Measurements from ENCODE around the gene ZNF536. TPM values are rescaled to one million over a fixed set of nuclear protein-coding genes. Genes with fewer than 3 reads are reported as not detected.

ZNF536 gene
- total RNA-seq, 4 donors from 2014 or later: 30.8 to 48.7 (median 40.8) TPM

DNA sequence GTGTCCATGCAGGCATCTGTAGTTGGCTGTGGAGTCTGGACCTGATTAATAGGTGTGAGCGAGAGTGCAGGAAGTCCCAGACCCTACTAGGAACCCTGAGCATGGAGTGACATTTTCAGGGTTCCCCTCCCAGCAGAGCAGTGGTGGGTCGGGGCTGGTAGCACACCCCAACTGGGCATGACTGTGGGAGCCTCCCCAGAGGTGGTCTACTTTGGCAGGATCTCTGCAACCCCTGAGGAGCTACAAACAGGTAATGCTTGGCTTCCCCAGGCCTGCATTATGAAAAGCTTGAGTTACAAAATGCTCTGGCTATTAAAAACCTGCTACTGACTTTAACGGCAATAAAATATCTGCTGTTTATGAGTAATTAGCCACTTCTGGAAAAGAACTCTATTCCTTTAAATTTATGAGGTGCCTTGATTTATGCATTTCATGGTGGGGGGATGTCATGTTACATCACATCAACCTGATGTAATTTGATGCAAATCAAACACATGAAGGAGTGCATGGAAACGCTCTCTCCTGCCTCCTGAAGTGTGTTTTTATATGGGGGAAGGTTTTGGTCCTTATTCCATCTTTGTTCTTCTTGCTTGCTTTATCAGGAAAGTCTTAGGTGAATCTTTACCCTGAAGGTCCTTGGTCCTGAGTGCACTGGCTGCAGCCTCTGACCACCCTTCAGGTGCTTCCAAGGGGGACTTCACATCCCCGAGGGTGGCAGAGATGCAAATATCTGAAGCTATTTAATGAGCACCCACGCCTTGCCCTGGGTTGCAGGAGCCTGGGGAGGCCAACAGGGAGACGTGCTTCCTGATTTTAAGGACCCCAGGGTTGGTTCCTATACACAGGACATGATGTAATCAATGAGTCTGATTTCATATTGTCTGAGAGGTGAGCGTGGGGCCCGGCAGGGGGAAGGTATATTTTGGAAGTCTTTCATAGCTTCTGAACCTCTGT is 54.0 kb downstream of the ZNF536 start:
- TF ChIP-seq POLR2A (IDR thresholded peaks at IDR 0.05) (no peak), EP300 (IDR thresholded peaks at IDR 0.05) (no peak), CTCF (IDR thresholded peaks at IDR 0.05) (no peak)
- Histone ChIP-seq H3K9me3 (no peaks in the 10 kb centered on the region), H3K36me3 (no peaks in the 10 kb centered on the region), H3K4me1 (no peaks in the 10 kb centered on the region), H3K4me3 (no peak overlapping the region), H3K27me3 (no peaks in the 10 kb centered on the region), H3K27ac (no peak overlapping the region)
- WGBS, 2 donors: 68 to 79% methylated on average over 9 of the region's 9 CpGs
- no peak for DNase-seq (ENCODE audit: low spot score in 2 of 2)

GRCh38 chr19:30426864-30427263 is 54.7 kb downstream of the ZNF536 start:
- no peak overlapping the region for H3K4me3 ChIP-seq
- H3K36me3 ChIP-seq: no peaks in the 10 kb centered on the region

DNA sequence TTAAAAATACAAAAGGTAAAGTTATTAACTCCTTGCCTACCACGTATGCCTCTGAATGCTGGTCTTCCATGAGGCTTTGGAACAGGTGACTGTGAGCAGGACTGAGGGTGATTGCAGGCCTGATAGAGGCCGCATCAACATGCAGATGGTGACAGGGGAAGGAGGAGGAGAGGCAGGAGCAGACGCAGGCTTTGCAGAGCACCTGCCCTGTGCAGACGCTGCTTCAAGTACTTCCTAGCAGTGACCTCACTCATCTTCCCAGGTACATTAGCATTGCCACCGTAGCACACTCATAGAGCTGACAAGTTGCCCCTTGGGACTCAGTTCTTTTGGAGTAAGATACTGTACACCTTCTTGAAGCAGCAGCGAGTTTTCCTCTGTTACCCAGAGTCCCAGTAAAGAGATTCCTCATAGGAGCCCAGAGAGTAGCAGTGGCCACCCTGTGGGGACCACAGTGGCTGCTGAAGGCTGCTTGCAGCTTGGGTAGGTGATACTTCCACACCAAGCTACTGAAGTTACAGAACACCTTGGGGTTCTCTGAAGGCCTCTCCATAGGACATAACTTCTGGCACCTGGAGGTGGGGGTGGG is 56.0 kb downstream of the ZNF536 start:
- TF ChIP-seq POLR2A (IDR thresholded peaks at IDR 0.05): no peak
- TF ChIP-seq EP300 (IDR thresholded peaks at IDR 0.05): no peak
- TF ChIP-seq CTCF (IDR thresholded peaks at IDR 0.05): no peak
- Histone ChIP-seq H3K9me3 (no peaks in the 10 kb centered on the region), H3K27ac (no peak overlapping the region), H3K27me3 (no peaks in the 10 kb centered on the region), H3K4me3 (no peak overlapping the region), H3K36me3 (no peaks in the 10 kb centered on the region), H3K4me1 (no peaks in the 10 kb centered on the region)
- DNase-seq (ENCODE audit: low spot score in 2 of 2): no peak
- WGBS, 2 donors: 74 to 75% methylated on average over 6 of the region's 6 CpGs

More at GRCh38 chr19:30426864-30427263, 54.7 kb downstream of the ZNF536 start:
- no peak for DNase-seq (ENCODE audit: low spot score in 2 of 2)
- TF ChIP-seq CTCF (IDR thresholded peaks at IDR 0.05) (no peak), EP300 (IDR thresholded peaks at IDR 0.05) (no peak), POLR2A (IDR thresholded peaks at IDR 0.05) (no peak)
- no peaks in the 10 kb centered on the region for H3K27me3 ChIP-seq
- no peaks in the 10 kb centered on the region for H3K9me3 ChIP-seq
- H3K27ac ChIP-seq: no peak overlapping the region
- no peaks in the 10 kb centered on the region for H3K4me1 ChIP-seq

GRCh38 chr19:30428844-30429243 is 56.7 kb downstream of the ZNF536 start:
- Histone ChIP-seq H3K9me3 (no peaks in the 10 kb centered on the region), H3K36me3 (no peaks in the 10 kb centered on the region), H3K4me1 (no peaks in the 10 kb centered on the region), H3K27me3 (no peaks in the 10 kb centered on the region), H3K27ac (no peak overlapping the region), H3K4me3 (no peak overlapping the region)
- 85 to 91% methylated on average over 3 of the region's 3 CpGs for WGBS, 2 donors
- DNase-seq (ENCODE audit: low spot score in 2 of 2): no peak
- TF ChIP-seq CTCF (IDR thresholded peaks at IDR 0.05) (no peak), EP300 (IDR thresholded peaks at IDR 0.05) (no peak), POLR2A (IDR thresholded peaks at IDR 0.05) (no peak)

GRCh38 chr19:30430206-30430734 is 58.1 kb downstream of the ZNF536 start:
- no peaks in the 10 kb centered on the region for H3K36me3 ChIP-seq
- no peak for TF ChIP-seq CTCF (IDR thresholded peaks at IDR 0.05)
- no peak for TF ChIP-seq EP300 (IDR thresholded peaks at IDR 0.05)
- TF ChIP-seq POLR2A (IDR thresholded peaks at IDR 0.05): no peak
- DNase-seq (ENCODE audit: low spot score in 2 of 2): no peak
- H3K4me3 ChIP-seq: no peak overlapping the region
- no peak overlapping the region for H3K27ac ChIP-seq
- H3K27me3 ChIP-seq: no peaks in the 10 kb centered on the region
- 93 to 96% methylated on average over 6 of the region's 6 CpGs for WGBS, 2 donors
- H3K4me1 ChIP-seq: no peaks in the 10 kb centered on the region
- H3K9me3 ChIP-seq: no peaks in the 10 kb centered on the region

Measured in tibial nerve (tissue), 4 donors.